ENCODE results near the gene CAMK1D. TPM values are rescaled to one million over a fixed set of nuclear protein-coding genes. Genes with fewer than 3 reads are reported as not detected.
A peak's percentile ranks its signal among the peaks of the same experiment; 100 is the strongest.
"Not testable (repeated sequence)": the region's sequence is repeated elsewhere in the genome, so short reads cannot be mapped to it uniquely, and the experiment has no call there.

Gene CAMK1D
- 0.15 and 0.18 TPM in 2 replicates for total RNA-seq (2014; rRNA removed; shearing (Covaris generic))

GRCh38 chr10:12348870-12349628, at the start of gene CAMK1D:
Gene CAMK1D (plus strand): TSS chr10:12349547.
- DNase-seq (ENCODE audit: low spot score), result peak; percentile 36

- not testable (repeated sequence) for DNase-seq (ENCODE audit: low spot score)
These were observed 48.3 kb upstream of the CAMK1D start for GRCh38 chr10:12301036-12301435.

- DNase-seq (ENCODE audit: low spot score), result no peak
These were observed 41.3 kb upstream of the CAMK1D start for GRCh38 chr10:12308057-12308456.

GRCh38 chr10:12308736-12309375, 40.5 kb upstream of the CAMK1D start:
- no peak for DNase-seq (ENCODE audit: low spot score)

- not testable (repeated sequence) for DNase-seq (ENCODE audit: low spot score)
These were observed 39.6 kb upstream of the CAMK1D start for GRCh38 chr10:12309783-12310182.

GRCh38 chr10:12314836-12315235, 34.5 kb upstream of the CAMK1D start:
- DNase-seq (ENCODE audit: low spot score), result no peak

GRCh38 chr10:12319076-12319475, 30.3 kb upstream of the CAMK1D start:
- no peak for DNase-seq (ENCODE audit: low spot score)

- no peak for DNase-seq (ENCODE audit: low spot score)
These were observed 28.5 kb upstream of the CAMK1D start for GRCh38 chr10:12320892-12321291.

- DNase-seq (ENCODE audit: low spot score), result peak; percentile 62
These were observed 27.7 kb upstream of the CAMK1D start for GRCh38 chr10:12321641-12322040.

GRCh38 chr10:12322583-12323131, 26.7 kb upstream of the CAMK1D start:
- DNase-seq (ENCODE audit: low spot score), result no peak

- DNase-seq (ENCODE audit: low spot score), result no peak
These were observed 24.8 kb upstream of the CAMK1D start for GRCh38 chr10:12324530-12324929.

- DNase-seq (ENCODE audit: low spot score), result no peak
These were observed 22.3 kb upstream of the CAMK1D start for GRCh38 chr10:12327074-12327473.

- DNase-seq (ENCODE audit: low spot score), result no peak
These were observed 21.9 kb upstream of the CAMK1D start for GRCh38 chr10:12327476-12327875.

- not testable (repeated sequence) for DNase-seq (ENCODE audit: low spot score)
These were observed 21.0 kb upstream of the CAMK1D start for GRCh38 chr10:12328312-12328711.

- no peak for DNase-seq (ENCODE audit: low spot score)
These were observed 16.6 kb upstream of the CAMK1D start for GRCh38 chr10:12332572-12333379.

GRCh38 chr10:12333380-12334185, 15.8 kb upstream of the CAMK1D start:
- peak; percentile 15 for DNase-seq (ENCODE audit: low spot score)

- no peak for DNase-seq (ENCODE audit: low spot score)
These were observed 15.2 kb upstream of the CAMK1D start for GRCh38 chr10:12334186-12334530.

GRCh38 chr10:12335169-12335568, 14.2 kb upstream of the CAMK1D start:
- not testable (repeated sequence) for DNase-seq (ENCODE audit: low spot score)

GRCh38 chr10:12337453-12338372, 11.6 kb upstream of the CAMK1D start:
- no peak for DNase-seq (ENCODE audit: low spot score)

- no peak for DNase-seq (ENCODE audit: low spot score)
These were observed 10.4 kb upstream of the CAMK1D start for GRCh38 chr10:12338981-12339380.
